Neutrophil (primary cell): Measurements from ENCODE around the gene SIM2.

ENCODE experiments used
- H3K27ac ChIP-seq: fragments of 200-600 bp; sonication (generic); 2 replicates; pipeline ENCODE4 v1.5.1; 2016; ENCODE audit warnings: mild to moderate bottlenecking, moderate library complexity
- H3K27me3 ChIP-seq: fragments of 200-600 bp; sonication (generic); 2 replicates; pipeline ENCODE4 v1.6.0; 2016; ENCODE audit warnings: mild to moderate bottlenecking
- H3K36me3 ChIP-seq: fragments of 200-600 bp; sonication (generic); 2 replicates; pipeline ENCODE4 v1.5.1; 2017
- H3K4me1 ChIP-seq, 2 experiments: fragments of 200-600 bp in 1 of 2; sonication (generic) in 1 of 2; 1 replicate in 1 of 2; 2 replicates in 1 of 2; pipeline versions ENCODE4 v1.5.1 to v1.6.1; 2013 to 2016; ENCODE audit warnings: low read depth in 1 of 2, low read length in 1 of 2, mild to moderate bottlenecking in 1 of 2, moderate library complexity in 1 of 2; ENCODE audit not compliant: control insufficient read depth in 1 of 2, insufficient read depth in 1 of 2
- H3K4me3 ChIP-seq, 2 experiments: fragments of 200-600 bp in 1 of 2; sonication (generic) in 1 of 2; 1 replicate in 1 of 2; 2 replicates in 1 of 2; pipeline ENCODE4 v1.5.1; 2013 to 2016; ENCODE audit warnings: low read depth in 1 of 2, low read length in 1 of 2, mild to moderate bottlenecking in 1 of 2, moderate library complexity in 1 of 2
- H3K9me3 ChIP-seq: fragments of 200-600 bp; sonication (generic); 2 replicates; pipeline ENCODE4 v1.5.1; 2016
- CTCF ChIP-seq: fragments of 200-600 bp; sonication (generic); IDR thresholded peaks from 2 replicates; pipeline ENCODE4 v1.5.1; 2016; ENCODE audit warnings: antibody characterized with exemption

Gene SIM2

GRCh38 chr21:36696390-36697059, 2.4 kb upstream of the SIM2 start:
- no peaks in the 10 kb centered on the region for H3K9me3 ChIP-seq
- no peak for TF ChIP-seq CTCF
- no peak overlapping the region for H3K27ac ChIP-seq
- peaks cover 100% of the 10 kb centered on the region for H3K27me3 ChIP-seq
- no peaks in the 10 kb centered on the region for H3K4me1 ChIP-seq
- no peaks in the 10 kb centered on the region for H3K36me3 ChIP-seq
- no peak overlapping the region for H3K4me3 ChIP-seq

- Histone ChIP-seq H3K4me3 (no peak overlapping the region), H3K9me3 (no peaks in the 10 kb centered on the region), H3K36me3 (no peaks in the 10 kb centered on the region), H3K4me1 (no peaks in the 10 kb centered on the region), H3K27ac (no peak overlapping the region), H3K27me3 (peaks cover 100% of the 10 kb centered on the region)
- no peak for TF ChIP-seq CTCF
These were observed 1.7 kb upstream of the SIM2 start for GRCh38 chr21:36697060-36697850.

GRCh38 chr21:36697851-36698384, 997 bp upstream of the SIM2 start:
- Histone ChIP-seq H3K27me3 (peaks cover 100% of the 10 kb centered on the region), H3K4me3 (no peak overlapping the region), H3K4me1 (no peaks in the 10 kb centered on the region), H3K27ac (no peak overlapping the region), H3K9me3 (no peaks in the 10 kb centered on the region), H3K36me3 (no peaks in the 10 kb centered on the region)
- no peak for TF ChIP-seq CTCF

GRCh38 chr21:36698385-36698980, 432 bp upstream of the SIM2 start:
- Histone ChIP-seq H3K4me1 (no peaks in the 10 kb centered on the region), H3K36me3 (no peaks in the 10 kb centered on the region), H3K27me3 (peaks cover 100% of the 10 kb centered on the region), H3K9me3 (no peaks in the 10 kb centered on the region), H3K27ac (no peak overlapping the region), H3K4me3 (no peak overlapping the region)
- TF ChIP-seq CTCF, result no peak

- no peak overlapping the region for H3K4me3 ChIP-seq
- no peak for TF ChIP-seq CTCF
- H3K27me3 ChIP-seq, result peaks cover 100% of the 10 kb centered on the region
- H3K4me1 ChIP-seq, result no peaks in the 10 kb centered on the region
- H3K36me3 ChIP-seq, result no peaks in the 10 kb centered on the region
- no peak overlapping the region for H3K27ac ChIP-seq
- no peaks in the 10 kb centered on the region for H3K9me3 ChIP-seq
These were observed 805 bp downstream of the SIM2 start for GRCh38 chr21:36699546-36700294.
